Stimulated activated memory B cell treated with anti-CD40 and anti-IgM and Interleukin-4, amounts not matched to agents 10 μg/mL and 1 μg/mL and 100 μg/mL, for 72 hours (primary cell): ENCODE results near the gene MRPS6.

Experiments used
- ATAC-seq: fragments of 150-1000 bp; cut with Tn5 transposase; 2 replicates; pipeline ENCODE4 v1.10.0; 2021
- H3K27ac Mint-ChIP-seq: one replicate; pipeline ENCODE4 v1.8.0; 2022; ENCODE audit warnings: mild to moderate bottlenecking, mixed read lengths
- H3K27me3 Mint-ChIP-seq: one replicate; pipeline ENCODE4 v1.8.0; 2022; ENCODE audit warnings: mixed read lengths
- H3K36me3 Mint-ChIP-seq: one replicate; pipeline ENCODE4 v1.8.0; 2022; ENCODE audit warnings: mixed read lengths
- H3K4me1 Mint-ChIP-seq: one replicate; pipeline ENCODE4 v1.8.0; 2022; ENCODE audit warnings: mixed read lengths
- H3K4me3 Mint-ChIP-seq: one replicate; pipeline ENCODE4 v1.8.0; 2022; ENCODE audit warnings: mild to moderate bottlenecking, moderate library complexity, mixed read lengths
- H3K9me3 Mint-ChIP-seq: one replicate; pipeline ENCODE4 v1.8.0; 2022; ENCODE audit warnings: mixed read lengths

Gene MRPS6

GRCh38 chr21:34047835-34048234 lies 25.5 kb upstream of the MRPS6 start:
- H3K4me3 Mint-ChIP-seq: no peak overlapping the region
- peak overlapping the region; percentile 64 for H3K27ac Mint-ChIP-seq
- ATAC-seq: no peak
- peaks cover 14% of the 10 kb centered on the region for H3K4me1 Mint-ChIP-seq
- H3K36me3 Mint-ChIP-seq: no peaks in the 10 kb centered on the region
- H3K27me3 Mint-ChIP-seq: no peaks in the 10 kb centered on the region
- no peaks in the 10 kb centered on the region for H3K9me3 Mint-ChIP-seq

GRCh38 chr21:34052171-34052570 lies 21.2 kb upstream of the MRPS6 start:
- H3K4me1 Mint-ChIP-seq: peaks cover 22% of the 10 kb centered on the region
- ATAC-seq: no peak
- no peak overlapping the region for H3K4me3 Mint-ChIP-seq
- H3K27me3 Mint-ChIP-seq: no peaks in the 10 kb centered on the region
- no peak overlapping the region for H3K27ac Mint-ChIP-seq
- no peaks in the 10 kb centered on the region for H3K36me3 Mint-ChIP-seq
- H3K9me3 Mint-ChIP-seq: no peaks in the 10 kb centered on the region

GRCh38 chr21:34054259-34054658 lies 19.1 kb upstream of the MRPS6 start:
- H3K4me3 Mint-ChIP-seq: no peak overlapping the region
- peak overlapping the region; percentile 23 for H3K27ac Mint-ChIP-seq
- no peaks in the 10 kb centered on the region for H3K36me3 Mint-ChIP-seq
- H3K4me1 Mint-ChIP-seq: peaks cover 20% of the 10 kb centered on the region
- H3K9me3 Mint-ChIP-seq: no peaks in the 10 kb centered on the region
- H3K27me3 Mint-ChIP-seq: no peaks in the 10 kb centered on the region
- no peak for ATAC-seq

- H3K27me3 Mint-ChIP-seq: no peaks in the 10 kb centered on the region
- no peaks in the 10 kb centered on the region for H3K36me3 Mint-ChIP-seq
- H3K9me3 Mint-ChIP-seq: no peaks in the 10 kb centered on the region
- ATAC-seq: peak; percentile 67
- no peak overlapping the region for H3K27ac Mint-ChIP-seq
- peaks cover 20% of the 10 kb centered on the region for H3K4me1 Mint-ChIP-seq
- no peak overlapping the region for H3K4me3 Mint-ChIP-seq
These were observed 17.8 kb upstream of the MRPS6 start for GRCh38 chr21:34055615-34056014.

- Mint-ChIP-seq H3K27me3 (no peaks in the 10 kb centered on the region), H3K4me1 (peaks cover 5% of the 10 kb centered on the region), H3K36me3 (no peaks in the 10 kb centered on the region), H3K9me3 (peaks cover 2% of the 10 kb centered on the region), H3K27ac (no peak overlapping the region), H3K4me3 (no peak overlapping the region)
- ATAC-seq: peak; percentile 62
These were observed 11.4 kb upstream of the MRPS6 start for GRCh38 chr21:34061983-34062382.

GRCh38 chr21:34065027-34065426 lies 8.4 kb upstream of the MRPS6 start:
- no peak for ATAC-seq
- H3K4me1 Mint-ChIP-seq: peaks cover 5% of the 10 kb centered on the region
- H3K27ac Mint-ChIP-seq: no peak overlapping the region
- H3K27me3 Mint-ChIP-seq: no peaks in the 10 kb centered on the region
- H3K9me3 Mint-ChIP-seq: peaks cover 2% of the 10 kb centered on the region
- no peak overlapping the region for H3K4me3 Mint-ChIP-seq
- no peaks in the 10 kb centered on the region for H3K36me3 Mint-ChIP-seq

- Mint-ChIP-seq H3K27me3 (no peaks in the 10 kb centered on the region), H3K4me3 (peak overlapping the region; percentile 89), H3K27ac (peak overlapping the region; percentile 62), H3K4me1 (peaks cover 31% of the 10 kb centered on the region), H3K9me3 (no peaks in the 10 kb centered on the region), H3K36me3 (peaks cover 9% of the 10 kb centered on the region)
- ATAC-seq: no peak
These were observed 1.7 kb upstream of the MRPS6 start for GRCh38 chr21:34071683-34072082.

GRCh38 chr21:34072145-34073031 lies 990 bp upstream of the MRPS6 start:
- Mint-ChIP-seq H3K27ac (peak overlapping the region; percentile 62), H3K9me3 (no peaks in the 10 kb centered on the region), H3K27me3 (no peaks in the 10 kb centered on the region), H3K4me1 (peaks cover 38% of the 10 kb centered on the region), H3K36me3 (peaks cover 14% of the 10 kb centered on the region), H3K4me3 (peak overlapping the region; percentile 89)
- ATAC-seq: peak; percentile 38

GRCh38 chr21:34073749-34074282 lies 438 bp downstream of the MRPS6 start:
- no peaks in the 10 kb centered on the region for H3K9me3 Mint-ChIP-seq
- peaks cover 52% of the 10 kb centered on the region for H3K4me1 Mint-ChIP-seq
- ATAC-seq: peak; percentile 82
- H3K27me3 Mint-ChIP-seq: no peaks in the 10 kb centered on the region
- peak overlapping the region; percentile 92 for H3K4me3 Mint-ChIP-seq
- peak overlapping the region; percentile 89 for H3K27ac Mint-ChIP-seq
- H3K36me3 Mint-ChIP-seq: peaks cover 14% of the 10 kb centered on the region

- ATAC-seq: no peak
- no peaks in the 10 kb centered on the region for H3K9me3 Mint-ChIP-seq
- H3K27me3 Mint-ChIP-seq: no peaks in the 10 kb centered on the region
- peak overlapping the region; percentile 92 for H3K4me3 Mint-ChIP-seq
- peak overlapping the region; percentile 89 for H3K27ac Mint-ChIP-seq
- peaks cover 14% of the 10 kb centered on the region for H3K36me3 Mint-ChIP-seq
- peaks cover 58% of the 10 kb centered on the region for H3K4me1 Mint-ChIP-seq
These were observed 1.1 kb downstream of the MRPS6 start for GRCh38 chr21:34074283-34075090.

- Mint-ChIP-seq H3K4me3 (peak overlapping the region; percentile 92), H3K4me1 (peaks cover 63% of the 10 kb centered on the region), H3K9me3 (no peaks in the 10 kb centered on the region), H3K36me3 (peaks cover 20% of the 10 kb centered on the region), H3K27ac (peak overlapping the region; percentile 89), H3K27me3 (no peaks in the 10 kb centered on the region)
- no peak for ATAC-seq
These were observed 1.7 kb downstream of the MRPS6 start for GRCh38 chr21:34075091-34075425.

- H3K27me3 Mint-ChIP-seq: no peaks in the 10 kb centered on the region
- H3K9me3 Mint-ChIP-seq: no peaks in the 10 kb centered on the region
- H3K27ac Mint-ChIP-seq: no peak overlapping the region
- H3K4me3 Mint-ChIP-seq: peak overlapping the region; percentile 40
- peaks cover 29% of the 10 kb centered on the region for H3K36me3 Mint-ChIP-seq
- no peak for ATAC-seq
- peaks cover 73% of the 10 kb centered on the region for H3K4me1 Mint-ChIP-seq
These were observed 2.6 kb downstream of the MRPS6 start for GRCh38 chr21:34075760-34076660.

- Mint-ChIP-seq H3K27ac (no peak overlapping the region), H3K36me3 (peaks cover 31% of the 10 kb centered on the region), H3K27me3 (no peaks in the 10 kb centered on the region), H3K4me3 (no peak overlapping the region), H3K9me3 (no peaks in the 10 kb centered on the region), H3K4me1 (peaks cover 81% of the 10 kb centered on the region)
- no peak for ATAC-seq
These were observed 3.5 kb downstream of the MRPS6 start for GRCh38 chr21:34076835-34077234.

GRCh38 chr21:34077888-34078287 lies 4.5 kb downstream of the MRPS6 start:
- Mint-ChIP-seq H3K36me3 (peaks cover 36% of the 10 kb centered on the region), H3K27ac (no peak overlapping the region), H3K4me3 (no peak overlapping the region), H3K27me3 (no peaks in the 10 kb centered on the region), H3K9me3 (no peaks in the 10 kb centered on the region), H3K4me1 (peaks cover 86% of the 10 kb centered on the region)
- ATAC-seq: no peak

GRCh38 chr21:34078915-34079314 lies 5.5 kb downstream of the MRPS6 start:
- peaks cover 43% of the 10 kb centered on the region for H3K36me3 Mint-ChIP-seq
- H3K27ac Mint-ChIP-seq: no peak overlapping the region
- ATAC-seq: no peak
- H3K4me1 Mint-ChIP-seq: peaks cover 96% of the 10 kb centered on the region
- no peaks in the 10 kb centered on the region for H3K27me3 Mint-ChIP-seq
- no peak overlapping the region for H3K4me3 Mint-ChIP-seq
- H3K9me3 Mint-ChIP-seq: no peaks in the 10 kb centered on the region
